ENCODE data around the gene PTPRN2. TPM values are rescaled to one million over a fixed set of nuclear protein-coding genes. Genes with fewer than 3 reads are reported as not detected.
"Not testable (repeated sequence)": the region's sequence is repeated elsewhere in the genome, so short reads cannot be mapped to it uniquely, and the experiment has no call there.

PTPRN2 gene
- total and polyA plus RNA-seq, 4 experiments from 2014 or later: 1.7 to 2.6 (median 1.9) TPM

DNA sequence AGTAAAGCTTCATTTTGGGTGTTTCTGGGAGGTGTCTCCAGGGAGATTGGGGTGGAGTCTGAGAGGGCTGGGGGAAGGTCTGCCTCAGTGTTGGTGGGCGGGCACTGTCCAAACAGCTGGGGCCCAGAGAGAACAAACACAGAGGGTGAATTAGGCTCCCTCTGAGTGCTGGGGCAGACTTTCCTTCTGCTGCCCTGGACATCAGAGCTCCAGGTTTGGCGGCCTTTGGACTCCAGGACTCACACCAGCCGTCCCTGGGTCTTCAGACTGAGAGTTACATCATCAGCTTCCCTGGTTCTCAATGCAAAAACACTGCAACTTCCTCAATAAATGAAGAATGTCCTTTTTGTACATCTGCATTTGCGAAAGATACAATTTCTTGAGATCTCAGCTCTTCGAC, 427.4 kb downstream of the PTPRN2 start:
- H3K36me3 Mint-ChIP-seq: no peaks in the 10 kb centered on the region

DNA sequence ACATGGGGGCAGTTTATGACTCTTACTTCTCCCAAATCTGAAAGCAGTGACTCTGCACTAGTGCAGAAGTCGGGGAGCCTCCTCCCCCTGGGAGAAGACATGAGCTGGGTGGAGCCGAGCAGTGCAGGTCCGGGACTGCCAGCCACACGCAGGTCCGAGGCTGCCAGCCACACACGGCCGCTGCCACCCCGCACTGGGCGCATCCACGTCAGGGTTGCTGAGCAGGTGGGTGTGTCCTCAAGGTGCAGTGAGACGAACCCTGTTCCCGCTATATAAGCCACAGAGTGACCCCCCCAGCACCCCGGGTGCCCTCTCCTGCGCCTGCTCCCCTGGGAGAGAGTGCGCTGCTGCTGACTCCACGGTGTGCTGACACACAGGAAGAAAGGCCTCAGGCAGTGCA, 430.2 kb downstream of the PTPRN2 start:
- no peaks in the 10 kb centered on the region for H3K4me1 ChIP-seq (ENCODE audit: insufficient read depth, low read length)
- no peak overlapping the region for H3K4me3 ChIP-seq (ENCODE audit: low read length in 2 of 2)
- no peak overlapping the region for H3K27ac ChIP-seq (ENCODE audit: low read depth, low read length)
- ChIA-PET POLR2A (ENCODE audit: partially characterized antibody) (no interaction called here), CTCF (ENCODE audit: partially characterized antibody) (no interaction called here)
- H3K9me3 ChIP-seq (ENCODE audit: control insufficient read depth in 1 of 2, low read length in 2 of 2): no peaks in the 10 kb centered on the region
- no peaks in the 10 kb centered on the region for H3K4me1 Mint-ChIP-seq
- intact Hi-C loops (cut with micrococcal nuclease): no loop called here
- no peaks in the 10 kb centered on the region for H3K27me3 ChIP-seq (ENCODE audit: insufficient read depth, low read length)
- peaks cover 0 to 3% of the 10 kb centered on the region in 2 donors for H3K27me3 Mint-ChIP-seq
- H3K36me3 ChIP-seq (ENCODE audit: insufficient read depth, low read length): no peaks in the 10 kb centered on the region
- no peak overlapping the region for H3K27ac Mint-ChIP-seq
- no peak overlapping the region for H3K4me3 Mint-ChIP-seq
- H3K36me3 Mint-ChIP-seq: no peaks in the 10 kb centered on the region
- DNase-seq: no peak
- H3K9me3 Mint-ChIP-seq: peaks cover 2 to 11% (median 5%) of the 10 kb centered on the region in 8 donors

More for the DNA sequence above, 427.4 kb downstream of the PTPRN2 start:
- CTCF ChIA-PET (ENCODE audit: partially characterized antibody): no interaction called here
- Mint-ChIP-seq H3K27ac (no peak overlapping the region), H3K9me3 (peaks cover 4 to 11% (median 9%) of the 10 kb centered on the region in 8 donors), H3K4me3 (no peak overlapping the region), H3K4me1 (peaks cover 0 to 4% (median 0%) of the 10 kb centered on the region in 4 donors), H3K27me3 (peaks cover 0 to 3% of the 10 kb centered on the region in 2 donors)
- H3K9me3 ChIP-seq (ENCODE audit: control insufficient read depth in 1 of 2, low read length in 2 of 2): no peaks in the 10 kb centered on the region
- no peaks in the 10 kb centered on the region for H3K27me3 ChIP-seq (ENCODE audit: insufficient read depth, low read length)
- no peak for DNase-seq
- POLR2A ChIA-PET (ENCODE audit: partially characterized antibody): no interaction called here
- no peaks in the 10 kb centered on the region for H3K4me1 ChIP-seq (ENCODE audit: insufficient read depth, low read length)
- no peaks in the 10 kb centered on the region for H3K36me3 ChIP-seq (ENCODE audit: insufficient read depth, low read length)
- H3K4me3 ChIP-seq (ENCODE audit: low read length in 2 of 2): no peak overlapping the region
- H3K27ac ChIP-seq (ENCODE audit: low read depth, low read length): no peak overlapping the region
- intact Hi-C loops (cut with micrococcal nuclease): no loop called here

DNA sequence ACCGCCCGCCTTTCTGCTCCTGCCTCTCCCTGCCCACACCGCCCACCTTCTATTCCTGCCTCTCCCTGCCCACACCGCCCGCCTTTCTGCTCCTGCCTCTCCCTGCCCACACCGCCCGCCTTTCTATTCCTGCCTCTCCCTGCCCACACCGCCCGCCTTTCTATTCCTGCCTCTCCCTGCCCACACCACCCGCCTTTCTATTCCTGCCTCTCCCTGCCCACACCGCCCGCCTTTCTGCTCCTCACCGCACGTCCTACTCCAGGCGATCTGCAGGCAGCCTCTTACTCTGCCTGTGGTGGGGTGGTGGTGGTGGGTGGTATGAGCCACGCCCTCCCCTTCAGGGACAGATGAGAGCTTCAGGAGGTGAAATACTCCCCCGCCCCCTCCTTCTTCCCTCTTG, 436.4 kb downstream of the PTPRN2 start:
- H3K9me3 ChIP-seq (ENCODE audit: control insufficient read depth in 1 of 2, low read length in 2 of 2); H3K36me3 Mint-ChIP-seq; H3K27ac Mint-ChIP-seq; H3K27me3 Mint-ChIP-seq; H3K9me3 Mint-ChIP-seq; H3K27ac ChIP-seq (ENCODE audit: low read depth, low read length); H3K36me3 ChIP-seq (ENCODE audit: insufficient read depth, low read length); H3K4me1 ChIP-seq (ENCODE audit: insufficient read depth, low read length); H3K4me3 Mint-ChIP-seq; H3K4me3 ChIP-seq (ENCODE audit: low read length in 2 of 2); POLR2A ChIA-PET (ENCODE audit: partially characterized antibody); H3K4me1 Mint-ChIP-seq; H3K27me3 ChIP-seq (ENCODE audit: insufficient read depth, low read length); intact Hi-C loops (cut with micrococcal nuclease); CTCF ChIA-PET (ENCODE audit: partially characterized antibody): not testable (repeated sequence)
- DNase-seq: peak in 1 of 5 donors; percentile 64

DNA sequence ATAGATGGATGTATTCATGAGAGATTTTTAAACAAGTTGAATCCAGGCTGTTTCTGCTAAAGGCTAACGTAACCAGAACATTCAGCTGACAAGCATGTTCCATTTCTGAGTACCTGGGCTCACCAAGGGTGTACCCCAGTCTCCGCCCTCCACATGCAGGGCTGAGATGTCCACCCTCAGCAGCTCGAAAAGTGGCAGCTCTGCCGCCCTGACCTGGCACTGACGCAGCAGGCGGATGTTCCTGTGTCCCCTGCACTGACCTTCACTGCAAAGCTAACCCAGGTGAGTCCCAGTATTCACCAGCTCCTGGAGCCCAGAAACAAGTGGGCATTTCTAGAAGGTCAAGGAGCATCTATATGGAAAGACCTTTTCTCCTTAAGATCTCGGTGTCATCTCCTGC, 437.4 kb downstream of the PTPRN2 start:
- H3K9me3 Mint-ChIP-seq: peaks cover 0 to 5% (median 1%) of the 10 kb centered on the region in 8 donors
- CTCF ChIA-PET (ENCODE audit: partially characterized antibody): no interaction called here
- no peaks in the 10 kb centered on the region for H3K36me3 ChIP-seq (ENCODE audit: insufficient read depth, low read length)

DNA sequence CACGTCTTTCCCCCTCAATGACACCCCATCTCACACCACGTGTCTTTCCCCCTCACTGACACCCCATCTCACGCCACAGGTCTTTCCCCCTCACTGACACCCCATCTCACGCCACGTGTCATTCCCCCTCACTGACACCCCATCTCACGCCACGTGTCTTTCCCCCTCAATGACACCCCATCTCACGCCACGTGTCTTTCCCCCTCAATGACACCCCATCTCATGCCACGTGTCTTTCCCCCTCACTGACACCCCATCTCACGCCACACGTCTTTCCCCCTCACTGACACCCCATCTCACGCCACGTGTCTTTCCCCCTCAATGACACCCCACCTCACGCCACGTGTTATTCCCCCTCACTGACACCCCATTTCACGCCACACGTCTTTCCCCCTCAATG, 440.2 kb downstream of the PTPRN2 start:
- H3K27ac Mint-ChIP-seq; H3K27ac ChIP-seq (ENCODE audit: low read depth, low read length); intact Hi-C loops (cut with micrococcal nuclease); H3K27me3 Mint-ChIP-seq; CTCF ChIA-PET (ENCODE audit: partially characterized antibody); H3K36me3 ChIP-seq (ENCODE audit: insufficient read depth, low read length); POLR2A ChIA-PET (ENCODE audit: partially characterized antibody); H3K4me3 Mint-ChIP-seq; H3K27me3 ChIP-seq (ENCODE audit: insufficient read depth, low read length); H3K4me1 ChIP-seq (ENCODE audit: insufficient read depth, low read length); H3K4me1 Mint-ChIP-seq; H3K9me3 ChIP-seq (ENCODE audit: control insufficient read depth in 1 of 2, low read length in 2 of 2); DNase-seq; H3K36me3 Mint-ChIP-seq; H3K4me3 ChIP-seq (ENCODE audit: low read length in 2 of 2): not testable (repeated sequence)
- H3K9me3 Mint-ChIP-seq: peaks cover 0 to 14% (median 3%) of the 10 kb centered on the region in 8 donors

More for the DNA sequence above, 437.4 kb downstream of the PTPRN2 start:
- intact Hi-C loops (cut with micrococcal nuclease): no loop called here
- Mint-ChIP-seq H3K27ac (no peak overlapping the region), H3K36me3 (no peaks in the 10 kb centered on the region), H3K27me3 (no peaks in the 10 kb centered on the region), H3K4me1 (no peaks in the 10 kb centered on the region), H3K4me3 (no peak overlapping the region)
- no peaks in the 10 kb centered on the region for H3K4me1 ChIP-seq (ENCODE audit: insufficient read depth, low read length)
- DNase-seq: no peak
- POLR2A ChIA-PET (ENCODE audit: partially characterized antibody): no interaction called here
- no peak overlapping the region for H3K27ac ChIP-seq (ENCODE audit: low read depth, low read length)
- no peaks in the 10 kb centered on the region for H3K9me3 ChIP-seq (ENCODE audit: control insufficient read depth in 1 of 2, low read length in 2 of 2)
- no peak overlapping the region for H3K4me3 ChIP-seq (ENCODE audit: low read length in 2 of 2)
- no peaks in the 10 kb centered on the region for H3K27me3 ChIP-seq (ENCODE audit: insufficient read depth, low read length)

DNA sequence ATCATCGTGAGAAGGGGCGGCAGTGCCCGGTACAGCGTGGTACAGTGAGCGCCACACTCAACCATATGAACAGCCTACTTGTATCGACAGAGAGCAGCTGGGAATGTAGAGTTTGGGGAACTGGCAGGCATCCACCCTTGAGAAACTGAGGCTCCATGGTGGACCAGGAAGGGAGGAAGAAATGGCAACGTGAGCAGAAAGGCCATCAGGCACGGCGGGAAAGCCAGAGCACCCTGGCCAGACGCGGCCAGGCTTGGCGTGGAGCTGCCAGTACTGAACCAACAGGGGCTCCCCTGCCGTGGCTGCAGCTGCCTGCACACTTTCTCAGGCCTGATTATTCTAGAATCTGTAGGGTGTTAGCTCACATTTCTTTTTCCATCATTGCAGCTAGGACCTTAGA, 442.3 kb downstream of the PTPRN2 start:
- CTCF ChIA-PET (ENCODE audit: partially characterized antibody): no interaction called here
- Histone ChIP-seq H3K27ac (ENCODE audit: low read depth, low read length) (no peak overlapping the region), H3K4me1 (ENCODE audit: insufficient read depth, low read length) (no peaks in the 10 kb centered on the region), H3K9me3 (ENCODE audit: control insufficient read depth in 1 of 2, low read length in 2 of 2) (no peaks in the 10 kb centered on the region), H3K4me3 (ENCODE audit: low read length in 2 of 2) (no peak overlapping the region), H3K27me3 (ENCODE audit: insufficient read depth, low read length) (no peaks in the 10 kb centered on the region), H3K36me3 (ENCODE audit: insufficient read depth, low read length) (no peaks in the 10 kb centered on the region)
- Mint-ChIP-seq H3K4me1 (no peaks in the 10 kb centered on the region), H3K36me3 (no peaks in the 10 kb centered on the region), H3K4me3 (no peak overlapping the region), H3K9me3 (peaks cover 0 to 14% (median 3%) of the 10 kb centered on the region in 8 donors), H3K27me3 (no peaks in the 10 kb centered on the region), H3K27ac (no peak overlapping the region)
- intact Hi-C loops (cut with micrococcal nuclease): no loop called here
- POLR2A ChIA-PET (ENCODE audit: partially characterized antibody): no interaction called here
- DNase-seq: no peak

DNA sequence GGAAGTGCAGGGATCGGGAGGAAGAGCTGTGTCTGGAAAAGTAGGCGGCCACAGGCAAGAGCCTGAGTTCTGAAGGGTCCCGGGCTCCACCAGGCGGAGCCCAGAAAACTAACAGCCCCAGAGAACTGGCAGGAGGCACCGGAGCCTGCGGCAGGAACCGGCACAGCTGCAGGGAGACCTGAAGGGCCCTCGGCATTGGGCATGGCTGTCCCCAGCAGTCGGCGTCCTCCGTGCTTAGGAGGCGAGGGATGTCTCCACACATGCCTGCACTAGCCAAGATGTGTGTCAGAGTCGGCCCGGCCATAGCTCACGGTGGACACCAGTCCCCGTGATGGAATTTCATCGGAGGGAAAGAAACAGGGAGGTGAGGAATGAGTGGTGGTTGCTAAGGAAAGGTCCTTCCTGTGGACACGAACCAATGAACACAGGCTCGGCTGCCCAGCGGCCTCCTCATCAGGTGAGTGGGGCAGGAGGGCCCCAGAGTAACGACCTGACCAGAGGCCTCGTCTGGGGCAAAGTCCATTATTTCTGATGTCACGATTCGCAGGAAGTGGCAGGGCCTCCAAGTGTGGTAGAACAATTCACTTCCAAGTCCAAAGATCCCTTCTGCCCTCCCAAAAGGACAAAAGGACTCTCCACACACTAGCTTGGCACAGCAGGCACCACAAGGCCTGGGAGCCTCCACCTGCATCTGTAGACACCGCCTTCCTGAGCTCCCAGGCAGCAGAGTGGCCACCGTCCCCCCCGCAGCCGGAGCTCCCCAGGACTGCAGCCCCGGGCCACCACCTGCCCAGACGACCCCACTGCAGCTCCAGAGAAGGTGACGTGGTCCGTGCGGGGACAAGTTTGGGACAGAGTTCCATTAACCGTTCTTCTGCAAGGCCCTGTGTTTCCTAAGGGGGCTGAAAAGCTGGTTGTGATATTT, 444.2 kb downstream of the PTPRN2 start:
- CTCF ChIA-PET (ENCODE audit: partially characterized antibody): no interaction called here
- H3K9me3 ChIP-seq (ENCODE audit: control insufficient read depth in 1 of 2, low read length in 2 of 2): no peaks in the 10 kb centered on the region
- peaks cover 0 to 14% (median 3%) of the 10 kb centered on the region in 8 donors for H3K9me3 Mint-ChIP-seq
- H3K4me3 Mint-ChIP-seq: no peak overlapping the region
- H3K27me3 ChIP-seq (ENCODE audit: insufficient read depth, low read length): no peaks in the 10 kb centered on the region
- no peak overlapping the region for H3K27ac ChIP-seq (ENCODE audit: low read depth, low read length)
- POLR2A ChIA-PET (ENCODE audit: partially characterized antibody): no interaction called here
- intact Hi-C loops (cut with micrococcal nuclease): no loop called here
- H3K4me1 ChIP-seq (ENCODE audit: insufficient read depth, low read length): no peaks in the 10 kb centered on the region
- H3K4me3 ChIP-seq (ENCODE audit: low read length in 2 of 2): no peak overlapping the region
- H3K4me1 Mint-ChIP-seq: no peaks in the 10 kb centered on the region
- H3K27ac Mint-ChIP-seq: no peak overlapping the region
- DNase-seq: no peak
- H3K27me3 Mint-ChIP-seq: no peaks in the 10 kb centered on the region
- H3K36me3 ChIP-seq (ENCODE audit: insufficient read depth, low read length): no peaks in the 10 kb centered on the region
- H3K36me3 Mint-ChIP-seq: no peaks in the 10 kb centered on the region

All from CD4-positive, alpha-beta memory T cell (primary cell).